Keratinocyte (primary cell): ENCODE results near the gene MCEE. TPM values are rescaled to one million over a fixed set of nuclear protein-coding genes. Genes with fewer than 3 reads are reported as not detected.

Experiments
- DNase-seq: peaks from one replicate; pipeline ENCODE4 v3.0.0-alpha.2; 2011; ENCODE audit warnings: low read depth, missing footprints, low spot score
- FAIRE-seq: peaks from 2 replicates; lab custom pipeline; 2011; peaks lifted over from hg19 to GRCh38; lab: Jason Lieb, UNC
- H2AFZ ChIP-seq: 2 replicates; pipeline ENCODE4 v1.6.0; 2012; ENCODE audit warnings: low read length, control low read depth, inconsistent platforms; ENCODE audit not compliant: control insufficient read depth
- H3K27ac ChIP-seq: 2 replicates; pipeline ENCODE4 v1.5.1; 2011; ENCODE audit warnings: low read length; ENCODE audit not compliant: control insufficient read depth, insufficient read depth
- H3K27me3 ChIP-seq: 3 replicates; pipeline ENCODE4 v1.6.0; 2011; ENCODE audit warnings: low read length; ENCODE audit not compliant: control insufficient read depth, insufficient read depth; ENCODE audit errors: extremely low read depth
- H3K36me3 ChIP-seq, 2 experiments: 2 replicates in 1 of 2; 3 replicates in 1 of 2; pipeline ENCODE4 v1.5.1; 2011; ENCODE audit warnings: low read length in 2 of 2, mild to moderate bottlenecking in 1 of 2; ENCODE audit not compliant: control insufficient read depth in 2 of 2, insufficient read depth in 2 of 2; ENCODE audit errors: extremely low read depth in 1 of 2
- H3K4me1 ChIP-seq: 3 replicates; pipeline ENCODE4 v1.5.1; 2011; ENCODE audit warnings: low read length; ENCODE audit not compliant: control insufficient read depth, insufficient read depth; ENCODE audit errors: extremely low read depth
- H3K4me2 ChIP-seq: 3 replicates; pipeline ENCODE4 v1.6.0; 2011; ENCODE audit warnings: low read depth, low read length; ENCODE audit not compliant: control insufficient read depth, insufficient read depth; ENCODE audit errors: extremely low read depth
- H3K4me3 ChIP-seq, 3 experiments: fragments of 200-600 bp in 1 of 3; sonication (generic) in 1 of 3; 2 replicates in 2 of 3; 3 replicates in 1 of 3; pipeline ENCODE4 v1.5.1; 2011 to 2016; ENCODE audit warnings: low read length in 3 of 3, mild to moderate bottlenecking in 3 of 3, control low read depth in 2 of 3, inconsistent platforms in 1 of 3, low read depth in 1 of 3, mixed read lengths in 1 of 3, mixed run types in 1 of 3, moderate library complexity in 1 of 3; ENCODE audit not compliant: control insufficient read depth in 2 of 3, insufficient read depth in 2 of 3; ENCODE audit errors: extremely low read depth in 1 of 3
- H3K79me2 ChIP-seq: 2 replicates; pipeline ENCODE4 v1.6.0; 2012; ENCODE audit warnings: low read length; ENCODE audit not compliant: control insufficient read depth, insufficient read depth
- H3K9ac ChIP-seq: 3 replicates; pipeline ENCODE4 v1.6.0; 2011; ENCODE audit warnings: low read length; ENCODE audit not compliant: control insufficient read depth, insufficient read depth; ENCODE audit errors: extremely low read depth
- H3K9me1 ChIP-seq: 3 replicates; pipeline ENCODE4 v1.6.0; 2011; ENCODE audit warnings: low read length; ENCODE audit not compliant: control insufficient read depth, insufficient read depth; ENCODE audit errors: extremely low read depth
- H3K9me3 ChIP-seq: 2 replicates; pipeline ENCODE4 v1.5.1; 2012; ENCODE audit warnings: low read depth, low read length; ENCODE audit not compliant: control insufficient read depth
- H4K20me1 ChIP-seq: 3 replicates; pipeline ENCODE4 v1.6.0; 2011; ENCODE audit warnings: low read length; ENCODE audit not compliant: control insufficient read depth, insufficient read depth; ENCODE audit errors: extremely low read depth
- CTCF ChIP-seq, 3 experiments: IDR thresholded peaks in 1 of 3; conservative IDR thresholded peaks in 1 of 3; optimal IDR thresholded peaks in 1 of 3; 2 replicates in 2 of 3; 3 replicates in 1 of 3; pipeline versions ENCODE3 to v1.5.1; 2011; ENCODE audit warnings: low read length in 3 of 3, mild to moderate bottlenecking in 3 of 3, moderate library complexity in 2 of 3, control low read depth in 1 of 3, inconsistent platforms in 1 of 3; ENCODE audit not compliant: insufficient read depth in 2 of 3; ENCODE audit errors: extremely low read depth in 1 of 3
- EZH2 ChIP-seq: IDR thresholded peaks from one replicate; pipeline ENCODE4 v1.6.1; 2012; ENCODE audit warnings: inconsistent platforms, mild to moderate bottlenecking, low read length, moderate library complexity
- dilution Hi-C: fragments of 300-500 bp; cut with MboI; formaldehyde crosslinking; loops from one replicate; pipeline ENCODE4 v1.7.0; 2020; ENCODE audit warnings: low sequenced_read_pairs; ENCODE audit not compliant: extremely low pct_ligation_motif_present
- polyA plus RNA-seq, 5 experiments: library from polyadenylated mRNA; depleted of rRNA in 3 of 5; stranded (reverse) in 3 of 5; stranded (forward) in 1 of 5; unstranded in 1 of 5; fragments of >200 nt; gene quantifications; 1 replicate in 1 of 5; 2 replicates in 3 of 5; 3 replicates in 1 of 5; pipeline versions ENCODE4 v1.2.1 to v1.2.3, GENCODE V29; 2011 to 2012; ENCODE audit warnings: missing spikeins in 2 of 5, low read depth in 1 of 5, low replicate concordance in 1 of 5

Gene MCEE
- polyA plus RNA-seq, 1 donor (not counting 4 experiments of a cell fraction or from before 2014, with no cell fraction given) = 7.4 TPM

GRCh38 chr2:71102981-71103681 is 26.9 kb downstream of the MCEE start:
- H3K79me2 ChIP-seq = no peaks in the 10 kb centered on the region
- DNase-seq = peak; percentile 42
- dilution Hi-C loops = no loop called here
- H3K9me1 ChIP-seq = no peaks in the 10 kb centered on the region
- peaks cover 3% of the 10 kb centered on the region for H3K9me3 ChIP-seq
- TF ChIP-seq CTCF (optimal IDR thresholded peaks at IDR 0.05 in 1 of 3, IDR thresholded peaks at IDR 0.05 in 1 of 3, conservative IDR thresholded peaks at IDR 0.05 in 1 of 3; ENCODE audit: extremely low read depth in 1 of 3, insufficient read depth in 2 of 3, low read length in 3 of 3) (no peak), EZH2 (no peak)
- no peak overlapping the region for H3K4me3 ChIP-seq
- no peak overlapping the region for H3K9ac ChIP-seq
- no peak overlapping the region for H2AFZ ChIP-seq
- H3K27me3 ChIP-seq = no peaks in the 10 kb centered on the region
- FAIRE-seq = peak; percentile 74
- H4K20me1 ChIP-seq = no peaks in the 10 kb centered on the region
- peak overlapping the region; percentile 10 for H3K27ac ChIP-seq
- H3K4me1 ChIP-seq = peaks cover 25% of the 10 kb centered on the region
- H3K36me3 ChIP-seq = no peaks in the 10 kb centered on the region
- no peak overlapping the region for H3K4me2 ChIP-seq

GRCh38 chr2:71101656-71102055 is 28.4 kb downstream of the MCEE start:
- Histone ChIP-seq H3K9ac (peak overlapping the region; percentile 20), H3K4me1 (peaks cover 25% of the 10 kb centered on the region), H4K20me1 (no peaks in the 10 kb centered on the region), H3K9me1 (no peaks in the 10 kb centered on the region), H3K79me2 (no peaks in the 10 kb centered on the region), H3K4me3 (no peak overlapping the region), H3K36me3 (no peaks in the 10 kb centered on the region), H2AFZ (peak overlapping the region; percentile 73), H3K9me3 (peaks cover 3% of the 10 kb centered on the region), H3K4me2 (peak overlapping the region; percentile 45), H3K27me3 (no peaks in the 10 kb centered on the region), H3K27ac (peak overlapping the region; percentile 27)
- DNase-seq (peak; percentile 42), FAIRE-seq (peak; percentile 87)
- TF ChIP-seq EZH2 = no peak
- TF ChIP-seq CTCF (optimal IDR thresholded peaks at IDR 0.05 in 1 of 3, IDR thresholded peaks at IDR 0.05 in 1 of 3, conservative IDR thresholded peaks at IDR 0.05 in 1 of 3; ENCODE audit: extremely low read depth in 1 of 3, insufficient read depth in 2 of 3, low read length in 3 of 3) = no peak
- dilution Hi-C loops = no loop called here
